ENCODE data around the gene EPHA1.
"Not testable (repeated sequence)": the region's sequence is repeated elsewhere in the genome, so short reads cannot be mapped to it uniquely, and the experiment has no call there.

The EPHA1 gene

GRCh38 chr7:143417734-143418383 is 9.2 kb upstream of the EPHA1 start:
- Histone ChIP-seq H3K9me3 (ENCODE audit: control insufficient read depth in 2 of 2, low read length in 2 of 2) (no peaks in the 10 kb centered on the region), H3K27me3 (ENCODE audit: control insufficient read depth in 2 of 2, insufficient read depth in 2 of 2, low read length in 2 of 2) (no peaks in the 10 kb centered on the region), H3K27ac (ENCODE audit: low read depth in 2 of 2, low read length in 2 of 2) (no peak overlapping the region), H3K4me1 (ENCODE audit: control insufficient read depth in 2 of 2, insufficient read depth in 2 of 2, low read length in 2 of 2) (peaks cover 0 to 2% of the 10 kb centered on the region in 2 donors), H3K9ac (ENCODE audit: low read depth in 1 of 2, low read length in 2 of 2) (no peak overlapping the region), H3K4me3 (ENCODE audit: low read length in 2 of 2) (no peak overlapping the region), H3K36me3 (ENCODE audit: control insufficient read depth in 2 of 2, insufficient read depth in 2 of 2, low read length in 2 of 2) (no peaks in the 10 kb centered on the region)

GRCh38 chr7:143416565-143417149 is 8.0 kb upstream of the EPHA1 start:
- no peaks in the 10 kb centered on the region for H3K9me3 ChIP-seq (ENCODE audit: control insufficient read depth in 2 of 2, low read length in 2 of 2)
- no peak overlapping the region for H3K27ac ChIP-seq (ENCODE audit: low read depth in 2 of 2, low read length in 2 of 2)
- H3K4me3 ChIP-seq (ENCODE audit: low read length in 2 of 2): no peak overlapping the region
- H3K36me3 ChIP-seq (ENCODE audit: control insufficient read depth in 2 of 2, insufficient read depth in 2 of 2, low read length in 2 of 2): no peaks in the 10 kb centered on the region
- H3K9ac ChIP-seq (ENCODE audit: low read depth in 1 of 2, low read length in 2 of 2): no peak overlapping the region
- peaks cover 0 to 2% of the 10 kb centered on the region in 2 donors for H3K4me1 ChIP-seq (ENCODE audit: control insufficient read depth in 2 of 2, insufficient read depth in 2 of 2, low read length in 2 of 2)
- H3K27me3 ChIP-seq (ENCODE audit: control insufficient read depth in 2 of 2, insufficient read depth in 2 of 2, low read length in 2 of 2): no peaks in the 10 kb centered on the region

- Histone ChIP-seq H3K36me3 (ENCODE audit: control insufficient read depth in 2 of 2, insufficient read depth in 2 of 2, low read length in 2 of 2) (no peaks in the 10 kb centered on the region), H3K4me3 (ENCODE audit: low read length in 2 of 2) (no peak overlapping the region), H3K27ac (ENCODE audit: low read depth in 2 of 2, low read length in 2 of 2) (no peak overlapping the region), H3K9ac (ENCODE audit: low read depth in 1 of 2, low read length in 2 of 2) (no peak overlapping the region), H3K9me3 (ENCODE audit: control insufficient read depth in 2 of 2, low read length in 2 of 2) (no peaks in the 10 kb centered on the region), H3K27me3 (ENCODE audit: control insufficient read depth in 2 of 2, insufficient read depth in 2 of 2, low read length in 2 of 2) (no peaks in the 10 kb centered on the region), H3K4me1 (ENCODE audit: control insufficient read depth in 2 of 2, insufficient read depth in 2 of 2, low read length in 2 of 2) (peaks cover 0 to 2% of the 10 kb centered on the region in 2 donors)
These were observed 7.2 kb upstream of the EPHA1 start for GRCh38 chr7:143415742-143416397.

GRCh38 chr7:143415209-143415608 is 6.6 kb upstream of the EPHA1 start:
- H3K4me1 ChIP-seq (ENCODE audit: control insufficient read depth in 2 of 2, insufficient read depth in 2 of 2, low read length in 2 of 2); H3K9ac ChIP-seq (ENCODE audit: low read depth in 1 of 2, low read length in 2 of 2); H3K27ac ChIP-seq (ENCODE audit: low read depth in 2 of 2, low read length in 2 of 2); H3K36me3 ChIP-seq (ENCODE audit: control insufficient read depth in 2 of 2, insufficient read depth in 2 of 2, low read length in 2 of 2); H3K4me3 ChIP-seq (ENCODE audit: low read length in 2 of 2); H3K27me3 ChIP-seq (ENCODE audit: control insufficient read depth in 2 of 2, insufficient read depth in 2 of 2, low read length in 2 of 2); H3K9me3 ChIP-seq (ENCODE audit: control insufficient read depth in 2 of 2, low read length in 2 of 2): not testable (repeated sequence)

GRCh38 chr7:143413123-143413522 is 4.5 kb upstream of the EPHA1 start:
- H3K27me3 ChIP-seq (ENCODE audit: control insufficient read depth in 2 of 2, insufficient read depth in 2 of 2, low read length in 2 of 2): no peaks in the 10 kb centered on the region
- H3K9ac ChIP-seq (ENCODE audit: low read depth in 1 of 2, low read length in 2 of 2): no peak overlapping the region
- no peak overlapping the region for H3K27ac ChIP-seq (ENCODE audit: low read depth in 2 of 2, low read length in 2 of 2)
- H3K4me3 ChIP-seq (ENCODE audit: low read length in 2 of 2): no peak overlapping the region
- H3K9me3 ChIP-seq (ENCODE audit: control insufficient read depth in 2 of 2, low read length in 2 of 2): no peaks in the 10 kb centered on the region
- H3K4me1 ChIP-seq (ENCODE audit: control insufficient read depth in 2 of 2, insufficient read depth in 2 of 2, low read length in 2 of 2): peaks cover 9% of the 10 kb centered on the region in 2 donors
- no peaks in the 10 kb centered on the region for H3K36me3 ChIP-seq (ENCODE audit: control insufficient read depth in 2 of 2, insufficient read depth in 2 of 2, low read length in 2 of 2)

- Histone ChIP-seq H3K9me3 (ENCODE audit: control insufficient read depth in 2 of 2, low read length in 2 of 2) (no peaks in the 10 kb centered on the region), H3K36me3 (ENCODE audit: control insufficient read depth in 2 of 2, insufficient read depth in 2 of 2, low read length in 2 of 2) (no peaks in the 10 kb centered on the region), H3K4me1 (ENCODE audit: control insufficient read depth in 2 of 2, insufficient read depth in 2 of 2, low read length in 2 of 2) (peaks cover 12 to 18% of the 10 kb centered on the region in 2 donors), H3K9ac (ENCODE audit: low read depth in 1 of 2, low read length in 2 of 2) (no peak overlapping the region), H3K27ac (ENCODE audit: low read depth in 2 of 2, low read length in 2 of 2) (no peak overlapping the region), H3K27me3 (ENCODE audit: control insufficient read depth in 2 of 2, insufficient read depth in 2 of 2, low read length in 2 of 2) (no peaks in the 10 kb centered on the region), H3K4me3 (ENCODE audit: low read length in 2 of 2) (no peak overlapping the region)
These were observed 3.5 kb upstream of the EPHA1 start for GRCh38 chr7:143411976-143412708.

- Histone ChIP-seq H3K9me3 (ENCODE audit: control insufficient read depth in 2 of 2, low read length in 2 of 2) (no peaks in the 10 kb centered on the region), H3K4me1 (ENCODE audit: control insufficient read depth in 2 of 2, insufficient read depth in 2 of 2, low read length in 2 of 2) (peaks cover 12 to 18% of the 10 kb centered on the region in 2 donors), H3K4me3 (ENCODE audit: low read length in 2 of 2) (no peak overlapping the region), H3K9ac (ENCODE audit: low read depth in 1 of 2, low read length in 2 of 2) (no peak overlapping the region), H3K27ac (ENCODE audit: low read depth in 2 of 2, low read length in 2 of 2) (no peak overlapping the region), H3K27me3 (ENCODE audit: control insufficient read depth in 2 of 2, insufficient read depth in 2 of 2, low read length in 2 of 2) (no peaks in the 10 kb centered on the region), H3K36me3 (ENCODE audit: control insufficient read depth in 2 of 2, insufficient read depth in 2 of 2, low read length in 2 of 2) (no peaks in the 10 kb centered on the region)
These were observed 1.9 kb upstream of the EPHA1 start for GRCh38 chr7:143410521-143411004.

- H3K36me3 ChIP-seq (ENCODE audit: control insufficient read depth in 2 of 2, insufficient read depth in 2 of 2, low read length in 2 of 2): no peaks in the 10 kb centered on the region
- peaks cover 10 to 18% of the 10 kb centered on the region in 2 donors for H3K4me1 ChIP-seq (ENCODE audit: control insufficient read depth in 2 of 2, insufficient read depth in 2 of 2, low read length in 2 of 2)
- H3K27me3 ChIP-seq (ENCODE audit: control insufficient read depth in 2 of 2, insufficient read depth in 2 of 2, low read length in 2 of 2): no peaks in the 10 kb centered on the region
- peak overlapping the region; percentile 71 to 76 for H3K4me3 ChIP-seq (ENCODE audit: low read length in 2 of 2)
- H3K9ac ChIP-seq (ENCODE audit: low read depth in 1 of 2, low read length in 2 of 2): peak overlapping the region; percentile 61 to 74
- no peaks in the 10 kb centered on the region for H3K9me3 ChIP-seq (ENCODE audit: control insufficient read depth in 2 of 2, low read length in 2 of 2)
- peak overlapping the region in 1 of 2 donors; percentile 6 for H3K27ac ChIP-seq (ENCODE audit: low read depth in 2 of 2, low read length in 2 of 2)
These were observed 387 bp downstream of the EPHA1 start for GRCh38 chr7:143408252-143408685.

GRCh38 chr7:143407287-143408251 is 1.1 kb downstream of the EPHA1 start:
- no peaks in the 10 kb centered on the region for H3K36me3 ChIP-seq (ENCODE audit: control insufficient read depth in 2 of 2, insufficient read depth in 2 of 2, low read length in 2 of 2)

More at GRCh38 chr7:143407287-143408251, 1.1 kb downstream of the EPHA1 start:
- Histone ChIP-seq H3K27me3 (ENCODE audit: control insufficient read depth in 2 of 2, insufficient read depth in 2 of 2, low read length in 2 of 2) (no peaks in the 10 kb centered on the region), H3K27ac (ENCODE audit: low read depth in 2 of 2, low read length in 2 of 2) (peak overlapping the region in 1 of 2 donors; percentile 6), H3K9me3 (ENCODE audit: control insufficient read depth in 2 of 2, low read length in 2 of 2) (no peaks in the 10 kb centered on the region), H3K9ac (ENCODE audit: low read depth in 1 of 2, low read length in 2 of 2) (peak overlapping the region; percentile 61 to 74), H3K4me3 (ENCODE audit: low read length in 2 of 2) (peak overlapping the region; percentile 71 to 76), H3K4me1 (ENCODE audit: control insufficient read depth in 2 of 2, insufficient read depth in 2 of 2, low read length in 2 of 2) (peaks cover 10 to 18% of the 10 kb centered on the region in 2 donors)

Data from mucosa of rectum (tissue), 2 donors.